ENCODE results near the gene TNIP2.

TNIP2 gene

GRCh38 chr4:2702361-2702760 lies 53.8 kb downstream of the TNIP2 start:
- TF ChIP-seq SPI1 (IDR thresholded peaks at IDR 0.05; ENCODE audit: borderline replicate concordance, low read depth) (no peak), POLR2AphosphoS5 (IDR thresholded peaks at IDR 0.05; ENCODE audit: low read depth) (no peak), CTCF (IDR thresholded peaks at IDR 0.05; ENCODE audit: insufficient read depth, low read length) (no peak), REST (IDR thresholded peaks at IDR 0.05; ENCODE audit: insufficient replicate concordance, low read depth) (no peak), GABPA (IDR thresholded peaks at IDR 0.05; ENCODE audit: low read depth) (no peak)

GRCh38 chr4:2700031-2700430 lies 56.1 kb downstream of the TNIP2 start:
- TF ChIP-seq REST (IDR thresholded peaks at IDR 0.05; ENCODE audit: insufficient replicate concordance, low read depth) (no peak), POLR2AphosphoS5 (IDR thresholded peaks at IDR 0.05; ENCODE audit: low read depth) (no peak), SPI1 (IDR thresholded peaks at IDR 0.05; ENCODE audit: borderline replicate concordance, low read depth) (no peak), CTCF (IDR thresholded peaks at IDR 0.05; ENCODE audit: insufficient read depth, low read length) (no peak), GABPA (IDR thresholded peaks at IDR 0.05; ENCODE audit: low read depth) (no peak)
- no peak overlapping the region for H3K4me3 ChIP-seq (replicated peaks; ENCODE audit: insufficient read depth, low read length)
- no peak overlapping the region for H3K27ac ChIP-seq (replicated peaks)
- no peaks in the 10 kb centered on the region for H3K27me3 ChIP-seq (ENCODE audit: insufficient read depth, poor library complexity, severe bottlenecking)
- no peak for DNase-seq (ENCODE audit: low read depth in 1 of 2, low spot score in 1 of 2)

More at GRCh38 chr4:2702361-2702760, 53.8 kb downstream of the TNIP2 start:
- no peak overlapping the region for H3K4me3 ChIP-seq (replicated peaks; ENCODE audit: insufficient read depth, low read length)
- DNase-seq (ENCODE audit: low read depth in 1 of 2, low spot score in 1 of 2), result no peak
- no peak overlapping the region for H3K27ac ChIP-seq (replicated peaks)
- H3K27me3 ChIP-seq (ENCODE audit: insufficient read depth, poor library complexity, severe bottlenecking), result no peaks in the 10 kb centered on the region

- H3K27me3 ChIP-seq (ENCODE audit: insufficient read depth, poor library complexity, severe bottlenecking), result no peaks in the 10 kb centered on the region
- no peak overlapping the region for H3K27ac ChIP-seq (replicated peaks)
Observed at GRCh38 chr4:2699534-2699933, 56.6 kb downstream of the TNIP2 start.

More at GRCh38 chr4:2699534-2699933, 56.6 kb downstream of the TNIP2 start:
- TF ChIP-seq CTCF (IDR thresholded peaks at IDR 0.05; ENCODE audit: insufficient read depth, low read length) (no peak), SPI1 (IDR thresholded peaks at IDR 0.05; ENCODE audit: borderline replicate concordance, low read depth) (no peak), POLR2AphosphoS5 (IDR thresholded peaks at IDR 0.05; ENCODE audit: low read depth) (no peak), REST (IDR thresholded peaks at IDR 0.05; ENCODE audit: insufficient replicate concordance, low read depth) (no peak), GABPA (IDR thresholded peaks at IDR 0.05; ENCODE audit: low read depth) (no peak)
- H3K4me3 ChIP-seq (replicated peaks; ENCODE audit: insufficient read depth, low read length), result no peak overlapping the region
- DNase-seq (ENCODE audit: low read depth in 1 of 2, low spot score in 1 of 2), result no peak
